C1 segment of cervical spinal cord (tissue), 14 donors: ENCODE data around the gene DDX55.

Source experiments
- DNase-seq, 14 donors: peaks; one replicate each; lab custom pipeline; 2025; lab: John Stamatoyannopoulos, UW

Gene DDX55

DNA sequence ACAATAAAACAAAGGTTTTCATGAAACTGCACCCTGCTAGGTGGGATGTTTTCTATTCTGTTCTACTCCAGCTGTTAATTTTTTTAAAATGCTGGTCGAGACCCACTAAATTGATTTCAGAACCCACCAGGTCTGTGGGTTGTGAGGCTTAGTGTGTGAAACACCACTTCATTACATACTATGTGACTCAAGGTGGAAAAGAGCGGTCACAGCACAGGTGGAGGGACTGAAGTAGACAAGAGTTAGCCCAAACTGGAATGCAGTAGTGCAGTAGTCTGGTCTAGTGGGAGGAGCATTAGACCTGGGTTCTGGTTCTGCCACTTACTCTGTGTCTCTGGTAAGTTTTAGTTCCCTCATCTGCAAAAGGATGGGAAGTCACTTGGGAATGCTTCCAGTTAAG, 12.2 kb downstream of the DDX55 start:
- no peak for DNase-seq

DNA sequence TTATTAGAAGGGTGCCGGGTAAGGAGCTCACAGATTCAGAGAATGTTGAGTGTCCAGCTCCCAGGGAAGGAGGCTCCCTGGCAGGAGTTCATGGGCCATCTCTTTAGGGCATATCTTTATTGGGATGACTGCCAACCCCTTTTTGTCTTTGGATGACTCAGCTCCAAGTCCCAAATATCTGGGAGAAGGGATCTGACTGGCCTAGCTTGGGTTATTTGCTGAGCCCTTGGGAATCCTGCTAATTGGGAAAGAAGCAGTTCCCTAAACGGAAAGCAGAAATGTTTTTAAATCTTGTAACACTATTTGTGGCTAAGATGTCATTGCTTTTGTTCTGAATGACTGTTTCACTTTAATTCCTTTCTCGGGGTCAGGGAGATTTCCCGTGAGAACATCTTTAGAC, 12.6 kb downstream of the DDX55 start:
- DNase-seq, result no peak

DNA sequence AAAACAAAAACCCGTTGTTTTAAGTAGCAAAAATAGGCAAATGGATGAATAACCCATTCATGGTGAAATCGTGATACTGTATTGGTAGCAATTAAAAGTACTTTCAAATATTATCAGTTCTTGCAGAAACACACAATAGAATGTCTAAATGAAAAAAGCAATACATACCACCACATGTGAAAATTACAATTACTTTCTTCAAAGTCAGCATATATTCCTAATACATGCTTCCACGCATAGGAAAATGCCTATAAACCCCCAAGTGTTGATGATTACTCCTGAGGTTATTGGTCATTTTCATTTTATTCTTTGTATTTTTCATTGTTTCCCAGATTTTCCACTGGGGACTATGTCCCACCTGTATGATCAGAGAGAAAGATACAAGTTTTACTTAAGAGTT, 15.2 kb downstream of the DDX55 start:
- DNase-seq, result no peak

DNA sequence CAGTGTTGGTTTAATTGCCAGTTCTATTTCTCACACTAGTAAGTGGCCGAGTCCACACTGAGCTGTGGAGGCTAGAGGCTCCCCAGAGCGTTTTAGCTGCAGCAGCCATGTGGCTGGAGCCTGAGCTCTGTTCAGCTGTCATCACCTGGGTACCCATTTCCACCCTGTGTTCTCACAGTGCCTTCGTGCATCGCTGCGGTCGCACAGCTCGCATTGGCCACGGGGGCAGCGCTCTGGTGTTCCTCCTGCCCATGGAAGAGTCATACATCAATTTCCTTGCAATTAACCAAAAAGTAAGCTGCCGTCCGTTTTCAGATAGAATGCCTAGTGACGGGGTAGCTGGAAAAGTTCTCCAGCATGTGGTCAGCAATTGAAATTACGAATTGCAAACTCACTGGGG, 15.7 kb downstream of the DDX55 start:
- DNase-seq, result no peak

DNA sequence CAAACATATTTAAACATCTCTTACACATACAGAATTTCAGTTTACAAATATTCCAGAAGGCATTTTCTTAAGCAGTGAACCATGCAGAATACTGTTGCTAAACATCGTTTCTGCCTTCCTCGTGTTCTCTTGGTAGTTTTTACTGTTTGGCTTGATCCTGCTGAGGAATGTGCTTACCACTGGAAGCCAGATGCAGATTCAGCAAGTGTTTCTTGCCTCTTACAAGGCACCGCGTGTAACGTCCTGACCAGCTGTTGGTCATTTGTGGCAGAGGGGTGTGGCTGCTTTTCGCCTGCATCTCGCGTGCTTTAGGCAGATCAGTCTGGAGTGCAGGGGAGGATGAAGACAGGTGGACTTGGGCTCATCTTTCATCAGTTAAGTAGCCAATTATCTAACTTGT, 19.2 kb downstream of the DDX55 start:
- no peak for DNase-seq

- DNase-seq, result no peak
Measured at GRCh38 chr12:123621619-123622530, 20.0 kb downstream of the DDX55 start.

DNA sequence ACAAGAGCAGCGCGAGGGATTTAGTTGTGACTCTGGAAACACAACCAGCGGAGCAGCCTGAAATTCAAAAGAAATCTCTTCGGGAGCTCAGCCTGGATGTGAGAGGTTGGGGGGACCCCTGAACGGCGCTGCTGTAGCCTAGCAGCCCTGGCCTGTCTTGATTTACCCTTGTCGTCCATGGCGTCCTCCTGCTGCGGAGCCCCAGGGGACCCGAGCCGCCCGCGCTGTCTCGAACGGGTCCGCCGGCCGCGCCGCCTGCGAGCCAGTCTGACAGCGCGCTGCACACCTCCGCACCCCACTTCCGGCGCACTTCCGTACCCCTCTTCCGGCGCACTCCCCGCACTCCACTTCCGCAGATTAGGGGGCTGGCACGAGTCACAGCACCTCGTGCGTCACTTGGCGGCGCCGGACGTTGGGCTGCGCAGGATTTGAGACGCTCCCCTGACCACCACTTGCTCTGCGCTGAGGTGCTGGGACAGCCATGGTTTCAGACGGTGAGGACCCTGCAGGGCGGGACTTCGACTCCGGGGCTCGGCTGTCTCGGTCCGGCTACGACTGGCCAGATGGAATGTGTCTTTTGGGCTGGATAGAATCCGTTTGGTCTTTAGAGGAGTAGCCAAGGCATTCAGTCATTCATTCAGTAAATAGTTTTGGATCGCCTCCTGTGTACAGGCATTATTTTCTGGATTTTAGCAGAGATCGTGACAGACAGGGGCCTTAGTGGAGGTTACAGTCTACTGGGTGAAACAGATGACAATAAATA, 31.7 kb downstream of the DDX55 start, which contains the start of the genes EIF2B1 and GTF2H3:
Gene EIF2B1 (minus strand): TSS at position 308 of the 763 bp plus-strand sequence. CDS start 129 bp downstream, at position 179.
Gene GTF2H3 (plus strand): TSS at position 451 of the 763 bp plus-strand sequence. CDS start 31 bp downstream, at position 482.
- peak; percentile 62 to 98 (median 95) for DNase-seq

- no peak for DNase-seq
Measured at GRCh38 chr12:123634142-123634561, 32.3 kb downstream of the DDX55 start.

GRCh38 chr12:123643911-123644310, 42.0 kb downstream of the DDX55 start:
- DNase-seq, result no peak

DNA sequence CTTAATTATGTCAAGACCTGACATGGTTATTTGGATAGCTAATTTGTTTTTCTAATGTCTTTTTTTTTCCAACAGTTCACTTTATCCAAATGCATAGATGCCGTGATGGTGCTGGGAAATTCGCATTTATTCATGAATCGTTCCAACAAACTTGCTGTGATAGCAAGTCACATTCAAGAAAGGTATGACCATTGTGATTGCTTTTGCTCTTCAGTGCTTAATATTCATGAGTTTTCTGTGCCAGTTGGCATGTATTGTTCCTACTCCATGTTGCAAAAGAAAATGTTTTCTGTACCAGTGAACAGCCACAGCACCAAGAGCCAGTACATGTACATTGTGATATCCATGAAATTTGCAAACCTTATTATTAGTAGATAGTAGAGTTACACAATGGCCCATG, 43.5 kb downstream of the DDX55 start:
- no peak for DNase-seq

- DNase-seq, result peak in 1 of 14 donors; percentile 68
Measured at GRCh38 chr12:123645878-123646277, 44.0 kb downstream of the DDX55 start.

DNA sequence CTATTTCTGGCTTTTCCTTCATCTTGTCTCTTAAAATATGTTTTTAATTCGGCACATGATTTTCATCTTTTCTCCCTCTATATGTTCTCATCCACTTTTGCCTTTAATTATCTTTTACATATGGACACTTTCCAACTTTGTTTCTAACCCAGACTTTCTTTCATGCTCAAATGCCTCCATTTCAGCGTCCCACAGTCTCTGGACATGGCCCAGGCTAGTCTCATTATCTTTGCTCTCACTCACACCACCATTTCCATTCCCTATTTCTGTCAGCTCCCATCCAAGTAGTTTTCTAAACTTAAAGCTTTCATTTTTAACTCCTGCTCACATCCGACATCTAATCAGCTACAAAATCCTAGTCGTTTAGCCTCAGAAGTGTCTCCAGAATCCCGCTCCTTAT, 46.5 kb downstream of the DDX55 start:
- DNase-seq, result no peak

GRCh38 chr12:123654129-123654701, 52.3 kb downstream of the DDX55 start:
- no peak for DNase-seq

DNA sequence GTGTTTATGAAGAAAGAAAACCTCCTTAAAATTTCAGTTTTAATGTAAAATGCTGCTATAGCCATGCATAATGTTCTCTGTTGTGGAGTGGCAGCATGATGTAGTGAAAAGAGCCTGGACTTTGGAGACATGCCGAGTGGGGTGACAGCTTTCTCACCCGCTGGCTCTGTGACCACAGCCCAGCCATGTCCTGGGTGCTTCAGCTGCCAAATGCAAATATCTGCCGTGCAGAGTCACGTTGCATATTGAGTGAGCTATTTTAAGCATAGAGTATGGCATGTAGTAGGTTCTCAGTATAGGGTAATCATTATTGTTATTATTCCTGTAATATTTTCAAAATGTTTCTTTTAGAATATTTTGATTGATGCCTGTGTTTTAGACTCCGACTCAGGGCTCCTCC, 53.5 kb downstream of the DDX55 start:
- peak in 1 of 14 donors; percentile 36 for DNase-seq

DNA sequence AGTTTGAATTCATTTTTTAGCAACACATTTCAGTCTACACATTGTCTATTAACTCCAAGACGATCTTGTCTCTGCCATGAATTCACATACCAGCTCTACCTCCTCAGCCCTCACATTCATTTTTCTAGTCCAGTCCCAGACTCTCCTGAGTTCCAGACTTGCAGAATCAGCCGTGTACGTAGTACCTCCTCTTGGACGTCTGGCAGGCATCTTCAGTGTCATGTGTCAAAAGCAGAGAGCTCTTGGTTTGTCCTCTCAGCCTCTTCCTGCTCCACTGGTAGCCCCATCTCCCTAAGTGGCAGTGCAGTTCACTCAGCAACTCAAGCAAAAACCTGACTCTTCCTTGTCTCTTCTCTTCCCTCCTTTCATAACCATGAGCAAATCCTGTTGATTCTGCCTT, 54.5 kb downstream of the DDX55 start:
- no peak for DNase-seq

DNA sequence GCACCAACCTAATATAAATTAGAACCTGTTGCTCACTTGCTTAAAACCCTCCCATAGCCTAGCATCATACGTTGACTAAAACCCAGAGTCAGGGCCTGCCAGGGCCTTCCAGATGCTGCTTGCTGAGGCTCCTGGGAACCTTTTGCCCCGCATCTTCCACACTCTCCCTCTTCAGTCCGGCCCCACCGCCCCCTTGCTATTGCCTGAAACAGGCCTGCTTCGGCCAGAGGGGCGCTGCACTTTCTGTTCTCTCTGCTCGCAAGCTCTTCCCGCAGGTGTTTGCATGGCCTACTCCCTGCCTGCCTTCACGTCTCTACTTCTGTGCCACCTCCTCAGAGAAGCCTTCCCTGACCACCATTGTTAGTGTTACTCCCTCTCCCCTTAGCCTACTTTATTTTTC, 55.3 kb downstream of the DDX55 start:
- no peak for DNase-seq

- no peak for DNase-seq
Measured at GRCh38 chr12:123659996-123660727, 58.3 kb downstream of the DDX55 start.

- no peak for DNase-seq
Measured at GRCh38 chr12:123667771-123668170, 65.9 kb downstream of the DDX55 start.
